Peyer's patch (tissue), 4 donors: ENCODE results near the gene LSM4. TPM values are rescaled to one million over a fixed set of nuclear protein-coding genes. Genes with fewer than 3 reads are reported as not detected.

ENCODE experiments used
- DNase-seq, 3 donors: peaks; one replicate each; pipeline ENCODE4 v3.0.0-alpha.2; 2017 to 2019
- H3K27ac ChIP-seq, 4 donors: fragments of 200-600 bp; sonication (generic); one replicate each; pipeline ENCODE4 v1.5.1; 2016 to 2019
- H3K27me3 ChIP-seq, 2 donors: fragments of 200-600 bp; sonication (generic); one replicate each; pipeline ENCODE4 v1.5.1; 2019
- H3K36me3 ChIP-seq, 3 donors: fragments of 200-600 bp; sonication (generic); one replicate each; pipeline ENCODE4 v1.5.1; 2016 to 2019
- H3K4me1 ChIP-seq, 4 donors: fragments of 200-600 bp; sonication (generic); one replicate each; pipeline ENCODE4 v1.5.1; 2016 to 2019
- H3K4me3 ChIP-seq, 4 donors: fragments of 200-600 bp; sonication (generic); 1 replicate in 3 of 4; 2 replicates in 1 of 4; pipeline ENCODE4 v1.5.1; 2016 to 2019; ENCODE audit warnings: mild to moderate bottlenecking in 1 of 4
- H3K9me3 ChIP-seq, 4 donors: fragments of 200-600 bp; sonication (generic); one replicate each; pipeline ENCODE4 v1.5.1; 2016 to 2019; ENCODE audit warnings: mild to moderate bottlenecking in 1 of 4
- POLR2A ChIP-seq, 2 donors: fragments of 450-650 bp; IDR thresholded peaks; one replicate each; pipeline ENCODE4 v1.5.1; 2017; ENCODE audit warnings: antibody characterized with exemption in 2 of 2, mild to moderate bottlenecking in 2 of 2, moderate library complexity in 2 of 2
- total RNA-seq, 4 donors: library from RNA; depleted of rRNA; stranded (reverse); fragments of >200 nt; gene quantifications; one replicate each; pipeline ENCODE4 v1.1.0, GENCODE V29; 2016
- TF ChIP-seq, protein P1 (sequence below), 6 experiments: fragments of 450-650 bp in 4 of 6; fragments of 200-600 bp in 2 of 6; sonication (generic) in 1 of 6; IDR thresholded peaks; one replicate each; pipeline ENCODE4 v1.5.1; 2017 to 2019; ENCODE audit warnings: antibody characterized with exemption in 6 of 6, mild to moderate bottlenecking in 3 of 6, moderate library complexity in 1 of 6

LSM4 gene
- total RNA-seq, 4 donors from 2014 or later, result 102 to 193 (median 178) TPM

- DNase-seq, result no peak
- peaks cover 0 to 35% (median 0%) of the 10 kb centered on the region in 3 donors for H3K36me3 ChIP-seq
- no peak overlapping the region for H3K4me3 ChIP-seq
- H3K27ac ChIP-seq, result peak overlapping the region in 3 of 4 donors; percentile 78 to 91 (median 85)
- peaks cover 3 to 32% (median 10%) of the 10 kb centered on the region in 4 donors for H3K4me1 ChIP-seq
- no peaks in the 10 kb centered on the region for H3K27me3 ChIP-seq
- TF ChIP-seq POLR2A (IDR thresholded peaks at IDR 0.05), result no peak
- TF ChIP-seq, protein P1, sequence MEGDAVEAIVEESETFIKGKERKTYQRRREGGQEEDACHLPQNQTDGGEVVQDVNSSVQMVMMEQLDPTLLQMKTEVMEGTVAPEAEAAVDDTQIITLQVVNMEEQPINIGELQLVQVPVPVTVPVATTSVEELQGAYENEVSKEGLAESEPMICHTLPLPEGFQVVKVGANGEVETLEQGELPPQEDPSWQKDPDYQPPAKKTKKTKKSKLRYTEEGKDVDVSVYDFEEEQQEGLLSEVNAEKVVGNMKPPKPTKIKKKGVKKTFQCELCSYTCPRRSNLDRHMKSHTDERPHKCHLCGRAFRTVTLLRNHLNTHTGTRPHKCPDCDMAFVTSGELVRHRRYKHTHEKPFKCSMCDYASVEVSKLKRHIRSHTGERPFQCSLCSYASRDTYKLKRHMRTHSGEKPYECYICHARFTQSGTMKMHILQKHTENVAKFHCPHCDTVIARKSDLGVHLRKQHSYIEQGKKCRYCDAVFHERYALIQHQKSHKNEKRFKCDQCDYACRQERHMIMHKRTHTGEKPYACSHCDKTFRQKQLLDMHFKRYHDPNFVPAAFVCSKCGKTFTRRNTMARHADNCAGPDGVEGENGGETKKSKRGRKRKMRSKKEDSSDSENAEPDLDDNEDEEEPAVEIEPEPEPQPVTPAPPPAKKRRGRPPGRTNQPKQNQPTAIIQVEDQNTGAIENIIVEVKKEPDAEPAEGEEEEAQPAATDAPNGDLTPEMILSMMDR (IDR thresholded peaks at IDR 0.05), result no peak
- no peaks in the 10 kb centered on the region for H3K9me3 ChIP-seq
Observed at GRCh38 chr19:18311502-18312091, 11.3 kb downstream of the LSM4 start.

DNA sequence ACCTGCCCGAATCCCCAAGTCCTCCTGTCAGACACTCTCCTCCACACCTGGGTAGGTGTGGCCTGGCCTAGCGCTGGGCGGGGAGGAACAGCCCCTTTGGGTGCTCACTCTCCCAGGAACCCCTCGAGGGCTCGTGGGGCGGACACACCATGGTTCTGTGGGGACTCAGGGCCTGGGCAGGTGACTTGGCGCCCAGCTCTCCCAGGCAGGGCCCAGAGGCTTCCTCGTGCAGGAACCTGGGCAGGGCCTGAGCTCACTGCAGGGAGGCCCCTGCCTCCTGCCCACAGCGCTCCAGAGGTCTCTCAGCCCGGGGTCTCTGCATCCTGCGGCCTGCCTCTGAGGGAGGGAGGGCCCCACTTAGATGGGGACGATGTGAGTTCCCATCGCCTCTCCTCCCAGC, 11.9 kb downstream of the LSM4 start:
- no peaks in the 10 kb centered on the region for H3K27me3 ChIP-seq
- TF ChIP-seq POLR2A (IDR thresholded peaks at IDR 0.05), result peak in 1 of 2 donors; percentile 42
- TF ChIP-seq, protein P1 (IDR thresholded peaks at IDR 0.05), result no peak
- DNase-seq, result no peak
- H3K36me3 ChIP-seq, result peaks cover 0 to 35% (median 0%) of the 10 kb centered on the region in 3 donors
- H3K9me3 ChIP-seq, result no peaks in the 10 kb centered on the region
- H3K27ac ChIP-seq, result peak overlapping the region in 3 of 4 donors; percentile 78 to 91 (median 85)
- H3K4me3 ChIP-seq, result no peak overlapping the region
- H3K4me1 ChIP-seq, result peaks cover 9 to 36% (median 13%) of the 10 kb centered on the region in 4 donors

DNA sequence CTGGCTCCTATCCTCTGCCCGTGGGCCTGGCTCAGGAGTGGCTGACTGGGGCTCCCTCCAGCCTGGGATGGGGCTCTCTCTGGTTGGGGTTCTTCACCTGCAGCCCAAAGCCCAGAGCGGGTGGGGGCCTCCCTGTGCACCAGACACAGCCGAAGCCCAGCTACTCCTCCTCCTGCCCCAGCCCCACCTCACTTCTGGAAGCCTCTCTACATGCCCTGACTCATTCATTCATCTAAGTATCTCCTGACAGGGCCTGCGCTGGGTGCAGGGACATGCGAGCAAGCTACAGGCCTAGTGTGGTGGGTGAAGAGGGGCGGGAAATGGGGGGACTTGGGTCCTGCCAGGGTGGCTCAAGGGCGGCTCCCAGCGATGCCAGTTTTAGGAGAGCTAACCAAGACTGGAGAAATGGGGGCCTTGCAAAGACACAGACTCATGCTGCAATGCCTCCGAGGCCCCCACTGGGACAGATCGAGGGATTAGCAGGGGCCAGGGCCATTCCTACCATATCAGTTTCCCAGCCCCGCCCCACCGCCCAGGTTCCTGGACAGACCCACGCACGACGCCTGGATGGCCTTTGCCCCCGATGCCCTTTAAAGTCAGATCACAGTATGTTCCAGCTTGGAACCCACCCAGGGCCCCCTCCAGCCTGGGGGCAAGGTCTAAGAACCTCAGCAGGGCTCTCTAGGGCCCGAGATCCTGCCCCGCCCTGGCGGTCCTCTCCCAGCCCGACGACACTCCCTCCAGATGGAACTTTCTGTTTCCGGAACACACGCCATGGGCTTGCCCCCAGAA, 12.6 kb downstream of the LSM4 start:
- peaks cover 15 to 42% (median 16%) of the 10 kb centered on the region in 4 donors for H3K4me1 ChIP-seq
- peak overlapping the region in 3 of 4 donors; percentile 78 to 91 (median 85) for H3K27ac ChIP-seq
- no peaks in the 10 kb centered on the region for H3K9me3 ChIP-seq
- no peaks in the 10 kb centered on the region for H3K27me3 ChIP-seq
- no peak overlapping the region for H3K4me3 ChIP-seq
- peaks cover 0 to 35% (median 0%) of the 10 kb centered on the region in 3 donors for H3K36me3 ChIP-seq
- TF ChIP-seq POLR2A (IDR thresholded peaks at IDR 0.05), result no peak
- TF ChIP-seq, protein P1 (IDR thresholded peaks at IDR 0.05), result peak in 1 of 6 experiments; percentile 2
- peak in 2 of 3 donors; percentile 92 to 94 for DNase-seq

- H3K4me1 ChIP-seq, result peaks cover 16 to 48% (median 20%) of the 10 kb centered on the region in 4 donors
- H3K9me3 ChIP-seq, result no peaks in the 10 kb centered on the region
- peaks cover 0 to 35% (median 0%) of the 10 kb centered on the region in 3 donors for H3K36me3 ChIP-seq
- DNase-seq, result no peak
- no peak overlapping the region for H3K4me3 ChIP-seq
- TF ChIP-seq POLR2A (IDR thresholded peaks at IDR 0.05), result no peak
- TF ChIP-seq, protein P1 (IDR thresholded peaks at IDR 0.05), result no peak
- H3K27me3 ChIP-seq, result no peaks in the 10 kb centered on the region
- H3K27ac ChIP-seq, result peak overlapping the region in 3 of 4 donors; percentile 64 to 91 (median 85)
Observed at GRCh38 chr19:18309525-18310064, 13.3 kb downstream of the LSM4 start.

- Histone ChIP-seq H3K4me1 (peaks cover 16 to 55% (median 25%) of the 10 kb centered on the region in 4 donors), H3K4me3 (no peak overlapping the region), H3K27ac (peak overlapping the region in 2 of 4 donors; percentile 25 to 91), H3K9me3 (no peaks in the 10 kb centered on the region), H3K27me3 (no peaks in the 10 kb centered on the region), H3K36me3 (peaks cover 0 to 32% (median 0%) of the 10 kb centered on the region in 3 donors)
- TF ChIP-seq, protein P1 (IDR thresholded peaks at IDR 0.05), result no peak
- TF ChIP-seq POLR2A (IDR thresholded peaks at IDR 0.05), result no peak
- DNase-seq, result no peak
Observed at GRCh38 chr19:18308948-18309325, 13.9 kb downstream of the LSM4 start.
